PC-3 (cell line): Measurements from ENCODE around the gene GDF15. TPM values are rescaled to one million over a fixed set of nuclear protein-coding genes. Genes with fewer than 3 reads are reported as not detected.

Experiments used
- ATAC-seq: fragments of 200-7000 bp; cut with Tn5 transposase; 2 replicates; pipeline ENCODE4 v1.9.1; 2020; ENCODE audit warnings: mild to moderate bottlenecking, moderate library complexity
- BruUV-seq: library from RNA; stranded (reverse); fragments of 400-500 nt; replicated peaks from 2 replicates; lab custom pipeline; 2021; lab: Mats Ljungman, UMichigan
- CTCF ChIA-PET: fragments of 300-600 bp; sonication (Branson Sonifier 250); formaldehyde crosslinking; loops from one replicate; lab custom pipeline; 2022; ENCODE audit warnings: antibody characterized with exemption; lab: Charles Lee
- POLR2A ChIA-PET: fragments of 300-600 bp; sonication (Branson Sonifier 250); formaldehyde crosslinking; loops from one replicate; lab custom pipeline; 2022; ENCODE audit warnings: antibody characterized with exemption; ENCODE audit not compliant: unreplicated experiment; lab: Charles Lee
- DNase-seq: peaks from one replicate; pipeline ENCODE4 v3.0.0-alpha.2; 2015
- H2AFZ ChIP-seq: fragments of 300-600 bp; sonication (generic); 2 replicates; pipeline ENCODE4 v1.6.0; 2016; ENCODE audit warnings: antibody characterized with exemption, low read length
- H3F3A ChIP-seq: fragments of 300-600 bp; sonication (generic); one replicate; pipeline ENCODE4 v1.6.0; 2017; ENCODE audit warnings: antibody characterized with exemption, low read length, control low read depth, mild to moderate bottlenecking; ENCODE audit not compliant: unreplicated experiment
- H3K27ac ChIP-seq: fragments of 300-600 bp; sonication (generic); 2 replicates; pipeline ENCODE4 v1.5.1; 2016; ENCODE audit warnings: mild to moderate bottlenecking, low read length
- H3K27me3 ChIP-seq: fragments of 300-600 bp; sonication (generic); 2 replicates; pipeline ENCODE4 v1.6.1; 2016; ENCODE audit warnings: low read length, mixed read lengths
- H3K36me3 ChIP-seq: fragments of 300-600 bp; sonication (generic); 2 replicates; pipeline ENCODE4 v1.6.1; 2016; ENCODE audit warnings: low read depth, mixed run types, low read length, mixed read lengths
- H3K4me1 ChIP-seq: fragments of 300-600 bp; sonication (generic); 2 replicates; pipeline ENCODE4 v1.5.1; 2016; ENCODE audit warnings: low read length; ENCODE audit not compliant: insufficient read depth
- H3K4me2 ChIP-seq: fragments of 300-600 bp; sonication (generic); 2 replicates; pipeline ENCODE4 v1.6.0; 2016; ENCODE audit warnings: low read length
- H3K4me3 ChIP-seq: fragments of 300-600 bp; sonication (generic); 2 replicates; pipeline ENCODE4 v1.5.1; 2016; ENCODE audit warnings: mild to moderate bottlenecking, low read length, mixed read lengths
- H3K79me2 ChIP-seq: fragments of 300-600 bp; sonication (generic); 2 replicates; pipeline ENCODE4 v1.6.1; 2017; ENCODE audit warnings: low read length, mixed read lengths
- H3K9ac ChIP-seq: fragments of 300-600 bp; sonication (generic); 2 replicates; pipeline ENCODE4 v1.6.0; 2016; ENCODE audit warnings: mild to moderate bottlenecking, low read length
- H3K9me2 ChIP-seq: fragments of 300-600 bp; sonication (generic); replicated peaks from 2 replicates; pipeline ENCODE4 v1.6.1; 2016; ENCODE audit warnings: mixed run types, low read length, mixed read lengths
- H3K9me3 ChIP-seq: fragments of 300-600 bp; sonication (generic); 2 replicates; pipeline ENCODE4 v1.6.1; 2016; ENCODE audit warnings: low read length, mixed read lengths
- H4K20me1 ChIP-seq: fragments of 300-600 bp; sonication (generic); 2 replicates; pipeline ENCODE4 v1.6.1; 2016; ENCODE audit warnings: low read length, mixed read lengths
- EZH2 ChIP-seq: fragments of 300-600 bp; sonication (generic); IDR thresholded peaks from one replicate; pipeline ENCODE4 v1.6.1; 2017; ENCODE audit warnings: antibody characterized with exemption, mild to moderate bottlenecking, low read length; ENCODE audit not compliant: unreplicated experiment
- EZH2phosphoT487 ChIP-seq: fragments of 300-600 bp; sonication (generic); IDR thresholded peaks from 2 replicates; pipeline ENCODE4 v1.6.1; 2018; ENCODE audit warnings: mild to moderate bottlenecking, antibody characterized with exemption, low read length, borderline replicate concordance
- intact Hi-C: fragments of 100-400 bp; cut with micrococcal nuclease; formaldehyde crosslinking; loops from 2 replicates; pipeline ENCODE4 v1.9.0; 2023
- total RNA-seq: library from RNA; depleted of rRNA; stranded (reverse); fragments of >200 nt; gene quantifications from 2 replicates; pipeline ENCODE4 v1.2.3, GENCODE V29; 2014
- TF ChIP-seq, protein P1 (sequence below): fragments of 300-600 bp; sonication (generic); conservative IDR thresholded peaks from 2 replicates; pipeline ENCODE4 v1.5.1; 2017; ENCODE audit warnings: antibody characterized with exemption, low read depth, mild to moderate bottlenecking, low read length

GDF15 gene
- total RNA-seq, 1 experiment from 2014 or later = 84.3 TPM

- H3K79me2 ChIP-seq = no peaks in the 10 kb centered on the region; the same call in 1 of the 2 replicates
- H3K4me3 ChIP-seq = no peak overlapping the region
- no peak overlapping the region for H3K27ac ChIP-seq
- intact Hi-C loops = loop anchor here (1.0 kb wide), 1 partner anchor 40 kb away; no protein-coding TSS in a partner anchor
- H3F3A ChIP-seq = no peaks in the 10 kb centered on the region
- no peaks in the 10 kb centered on the region for H3K27me3 ChIP-seq
- H3K9me3 ChIP-seq = no peaks in the 10 kb centered on the region
- TF ChIP-seq, protein P1, sequence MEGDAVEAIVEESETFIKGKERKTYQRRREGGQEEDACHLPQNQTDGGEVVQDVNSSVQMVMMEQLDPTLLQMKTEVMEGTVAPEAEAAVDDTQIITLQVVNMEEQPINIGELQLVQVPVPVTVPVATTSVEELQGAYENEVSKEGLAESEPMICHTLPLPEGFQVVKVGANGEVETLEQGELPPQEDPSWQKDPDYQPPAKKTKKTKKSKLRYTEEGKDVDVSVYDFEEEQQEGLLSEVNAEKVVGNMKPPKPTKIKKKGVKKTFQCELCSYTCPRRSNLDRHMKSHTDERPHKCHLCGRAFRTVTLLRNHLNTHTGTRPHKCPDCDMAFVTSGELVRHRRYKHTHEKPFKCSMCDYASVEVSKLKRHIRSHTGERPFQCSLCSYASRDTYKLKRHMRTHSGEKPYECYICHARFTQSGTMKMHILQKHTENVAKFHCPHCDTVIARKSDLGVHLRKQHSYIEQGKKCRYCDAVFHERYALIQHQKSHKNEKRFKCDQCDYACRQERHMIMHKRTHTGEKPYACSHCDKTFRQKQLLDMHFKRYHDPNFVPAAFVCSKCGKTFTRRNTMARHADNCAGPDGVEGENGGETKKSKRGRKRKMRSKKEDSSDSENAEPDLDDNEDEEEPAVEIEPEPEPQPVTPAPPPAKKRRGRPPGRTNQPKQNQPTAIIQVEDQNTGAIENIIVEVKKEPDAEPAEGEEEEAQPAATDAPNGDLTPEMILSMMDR = no peak
- no peak for TF ChIP-seq EZH2
- TF ChIP-seq EZH2phosphoT487 = no peak
- no TSS peak for BruUV-seq
- no peaks in the 10 kb centered on the region for H3K36me3 ChIP-seq
- DNase-seq = no peak
- no peaks in the 10 kb centered on the region for H4K20me1 ChIP-seq
- H3K4me2 ChIP-seq = no peak overlapping the region
- peaks cover 6% of the 10 kb centered on the region for H3K4me1 ChIP-seq
- H2AFZ ChIP-seq = no peak overlapping the region
- H3K9ac ChIP-seq = no peak overlapping the region
- no peaks in the 10 kb centered on the region for H3K9me2 ChIP-seq
- CTCF ChIA-PET = no interaction called here
- no peak; the same call in 1 of the 2 replicates for ATAC-seq
- POLR2A ChIA-PET = no interaction called here
Observed at GRCh38 chr19:18389726-18390064, 3.7 kb downstream of the GDF15 start.

DNA sequence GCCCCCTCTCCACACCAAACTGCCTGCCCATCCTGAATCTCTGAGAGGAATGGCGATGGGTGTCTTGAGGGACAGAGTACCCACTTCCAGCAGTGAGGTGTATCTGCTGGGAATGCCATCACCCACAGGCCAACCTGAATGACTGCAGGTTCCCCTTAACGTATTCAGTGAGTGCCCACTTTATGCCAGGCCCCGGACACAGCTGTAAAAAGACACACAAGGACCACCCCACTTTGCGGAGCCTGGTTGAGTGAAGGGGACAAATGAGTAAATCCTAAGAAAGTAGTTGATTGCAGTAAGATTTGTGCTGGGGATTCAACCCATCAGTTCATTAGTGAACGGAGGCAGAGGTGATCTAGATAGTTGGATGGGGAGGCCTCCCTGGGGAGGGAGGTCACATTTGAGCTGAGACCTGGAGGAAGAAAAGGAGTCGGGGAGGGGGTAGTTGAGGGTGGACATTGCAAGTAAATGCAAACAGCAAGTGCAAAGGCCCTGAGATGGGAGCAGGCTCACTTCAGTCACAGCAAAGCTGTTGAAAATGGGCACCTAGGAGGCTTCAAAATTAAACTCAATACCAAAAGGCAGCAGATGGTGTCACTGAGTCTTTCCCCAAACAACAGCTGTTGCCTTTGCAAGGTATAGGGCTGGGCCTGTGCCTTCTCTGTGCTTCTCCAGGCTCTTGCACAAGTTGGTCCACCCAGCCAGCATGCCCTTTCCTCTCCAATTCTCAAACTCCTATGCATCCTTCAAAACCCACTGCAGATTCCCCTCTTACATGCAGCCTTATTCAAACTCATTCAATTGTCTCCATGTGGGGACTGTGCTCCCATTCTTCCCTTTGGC lies 4.3 kb downstream of the GDF15 start:
- Histone ChIP-seq H4K20me1 (no peaks in the 10 kb centered on the region), H3K9ac (no peak overlapping the region), H3K4me1 (peaks cover 6% of the 10 kb centered on the region), H3K9me3 (no peaks in the 10 kb centered on the region), H3K4me3 (no peak overlapping the region), H3K9me2 (no peaks in the 10 kb centered on the region), H3K27me3 (no peaks in the 10 kb centered on the region), H3K79me2 (no peaks in the 10 kb centered on the region; the same call in 1 of the 2 replicates), H3K27ac (no peak overlapping the region), H2AFZ (no peak overlapping the region), H3F3A (no peaks in the 10 kb centered on the region), H3K4me2 (no peak overlapping the region), H3K36me3 (no peaks in the 10 kb centered on the region)
- no TSS peak for BruUV-seq
- DNase-seq = no peak
- ATAC-seq = peak; percentile 12; the same call in 1 of the 2 replicates
- intact Hi-C loops = loop anchor here (1.0 kb wide), 1 partner anchor 41 kb away; no protein-coding TSS in a partner anchor
- TF ChIP-seq, protein P1 = no peak
- TF ChIP-seq EZH2 = no peak
- TF ChIP-seq EZH2phosphoT487 = no peak
- ChIA-PET POLR2A (interaction anchor here (0.7 kb wide), 1 partner anchor 10 kb away, joined by 3 read pairs; no protein-coding TSS in a partner anchor), CTCF (no interaction called here)

- no peaks in the 10 kb centered on the region for H3K9me2 ChIP-seq
- no peaks in the 10 kb centered on the region for H3F3A ChIP-seq
- H3K4me2 ChIP-seq = no peak overlapping the region
- no peak overlapping the region for H2AFZ ChIP-seq
- DNase-seq = no peak
- H3K9ac ChIP-seq = no peak overlapping the region
- CTCF ChIA-PET = interaction anchor here (0.6 kb wide), 1 partner anchor 45 kb away, joined by 3 read pairs; no protein-coding TSS in a partner anchor
- TF ChIP-seq, protein P1 = no peak
- TF ChIP-seq EZH2phosphoT487 = no peak
- no peak for TF ChIP-seq EZH2
- no peak overlapping the region for H3K4me3 ChIP-seq
- no peaks in the 10 kb centered on the region for H3K9me3 ChIP-seq
- BruUV-seq = no TSS peak
- POLR2A ChIA-PET = no interaction called here
- H3K79me2 ChIP-seq = no peaks in the 10 kb centered on the region
- H3K27ac ChIP-seq = no peak overlapping the region
- no peaks in the 10 kb centered on the region for H3K36me3 ChIP-seq
- H3K4me1 ChIP-seq = no peaks in the 10 kb centered on the region
- no peaks in the 10 kb centered on the region for H4K20me1 ChIP-seq
- ATAC-seq = no peak
- H3K27me3 ChIP-seq = no peaks in the 10 kb centered on the region
- intact Hi-C loops = no loop called here
Observed at GRCh38 chr19:18391509-18392075, 5.6 kb downstream of the GDF15 start.
